ENCODE data around the gene ARHGAP21. TPM values are rescaled to one million over a fixed set of nuclear protein-coding genes. Genes with fewer than 3 reads are reported as not detected.
"Not testable (repeated sequence)": the region's sequence is repeated elsewhere in the genome, so short reads cannot be mapped to it uniquely, and the experiment has no call there.

Gene ARHGAP21
- polyA plus RNA-seq, 1 experiment = 126 TPM

- ChIA-PET CTCF (interaction anchor here (1.1 to 1.9 kb wide), 3 partner anchors 52 to 444 kb away, joined by 3 to 12 read pairs (median 3); no protein-coding TSS in a partner anchor), POLR2A (no interaction called here)
- H3K27me3 ChIP-seq (ENCODE audit: control insufficient read depth, insufficient read depth, low read length) = no peaks in the 10 kb centered on the region
- H3K4me3 ChIP-seq (ENCODE audit: low read depth, low read length) = no peak overlapping the region
- TF ChIP-seq CTCF (IDR thresholded peaks at IDR 0.05; ENCODE audit: low read depth, low read length) = no peak
- no peak overlapping the region for H3K27ac ChIP-seq (ENCODE audit: low read depth, low read length)
- no peaks in the 10 kb centered on the region for H3K9me3 ChIP-seq (ENCODE audit: control insufficient read depth, insufficient read depth, low read length)
- DNase-seq (ENCODE audit: low read depth, low spot score) = no peak
These were observed 54.3 kb downstream of the ARHGAP21 start for GRCh38 chr10:24669285-24669852.

GRCh38 chr10:24668247-24668646 lies 55.4 kb downstream of the ARHGAP21 start:
- H3K9me3 ChIP-seq (ENCODE audit: control insufficient read depth, insufficient read depth, low read length) = no peaks in the 10 kb centered on the region
- H3K4me3 ChIP-seq (ENCODE audit: low read depth, low read length) = no peak overlapping the region
- CTCF ChIA-PET = interaction anchor here (0.6 to 1.9 kb wide), 5 partner anchors 15 to 413 kb away, joined by 3 to 12 read pairs (median 3); no protein-coding TSS in a partner anchor
- DNase-seq (ENCODE audit: low read depth, low spot score) = no peak
- POLR2A ChIA-PET = no interaction called here
- H3K27ac ChIP-seq (ENCODE audit: low read depth, low read length) = no peak overlapping the region
- no peak for TF ChIP-seq CTCF (IDR thresholded peaks at IDR 0.05; ENCODE audit: low read depth, low read length)
- H3K27me3 ChIP-seq (ENCODE audit: control insufficient read depth, insufficient read depth, low read length) = no peaks in the 10 kb centered on the region

GRCh38 chr10:24664991-24665390 lies 58.7 kb downstream of the ARHGAP21 start:
- no peak overlapping the region for H3K4me3 ChIP-seq (ENCODE audit: low read depth, low read length)
- DNase-seq (ENCODE audit: low read depth, low spot score) = no peak
- H3K9me3 ChIP-seq (ENCODE audit: control insufficient read depth, insufficient read depth, low read length) = no peaks in the 10 kb centered on the region
- no peaks in the 10 kb centered on the region for H3K27me3 ChIP-seq (ENCODE audit: control insufficient read depth, insufficient read depth, low read length)
- POLR2A ChIA-PET = no interaction called here
- no peak for TF ChIP-seq CTCF (IDR thresholded peaks at IDR 0.05; ENCODE audit: low read depth, low read length)
- CTCF ChIA-PET = no interaction called here
- H3K27ac ChIP-seq (ENCODE audit: low read depth, low read length) = no peak overlapping the region

GRCh38 chr10:24661376-24661775 lies 62.3 kb downstream of the ARHGAP21 start:
- no peak for TF ChIP-seq CTCF (IDR thresholded peaks at IDR 0.05; ENCODE audit: low read depth, low read length)
- H3K4me3 ChIP-seq (ENCODE audit: low read depth, low read length) = no peak overlapping the region
- ChIA-PET CTCF (no interaction called here), POLR2A (no interaction called here)
- H3K27me3 ChIP-seq (ENCODE audit: control insufficient read depth, insufficient read depth, low read length) = no peaks in the 10 kb centered on the region
- no peak for DNase-seq (ENCODE audit: low read depth, low spot score)
- H3K9me3 ChIP-seq (ENCODE audit: control insufficient read depth, insufficient read depth, low read length) = no peaks in the 10 kb centered on the region
- no peak overlapping the region for H3K27ac ChIP-seq (ENCODE audit: low read depth, low read length)

- H3K4me3 ChIP-seq (ENCODE audit: low read depth, low read length); CTCF ChIA-PET; H3K9me3 ChIP-seq (ENCODE audit: control insufficient read depth, insufficient read depth, low read length); POLR2A ChIA-PET; H3K27me3 ChIP-seq (ENCODE audit: control insufficient read depth, insufficient read depth, low read length); H3K27ac ChIP-seq (ENCODE audit: low read depth, low read length); DNase-seq (ENCODE audit: low read depth, low spot score): not testable (repeated sequence)
These were observed 65.4 kb downstream of the ARHGAP21 start for GRCh38 chr10:24658319-24658718.

- H3K9me3 ChIP-seq (ENCODE audit: control insufficient read depth, insufficient read depth, low read length); CTCF ChIA-PET; H3K27me3 ChIP-seq (ENCODE audit: control insufficient read depth, insufficient read depth, low read length); H3K27ac ChIP-seq (ENCODE audit: low read depth, low read length); POLR2A ChIA-PET; DNase-seq (ENCODE audit: low read depth, low spot score); H3K4me3 ChIP-seq (ENCODE audit: low read depth, low read length): not testable (repeated sequence)
These were observed 67.4 kb downstream of the ARHGAP21 start for GRCh38 chr10:24656326-24656725.

Data from AG04450 (cell line).